ENCODE data around the gene CUX1.

- TF ChIP-seq CTCF (IDR thresholded peaks at IDR 0.05; ENCODE audit: insufficient read depth, low read depth, low read length) (no peak), EZH2 (IDR thresholded peaks at IDR 0.05; ENCODE audit: insufficient read depth, low read length) (no peak)
Measured at GRCh38 chr7:101961811-101962210, 144.4 kb downstream of the CUX1 start.

All from astrocyte (in vitro differentiated cells and primary cell).